GM12878 (cell line): ENCODE data around the gene NUP37. TPM values are rescaled to one million over a fixed set of nuclear protein-coding genes. Genes with fewer than 3 reads are reported as not detected.

Experiments
- ATAC-seq: fragments of 200-7000 bp; cut with Tn5 transposase; 3 replicates; pipeline ENCODE4 v1.9.1; 2020; ENCODE audit warnings: mild to moderate bottlenecking, moderate library complexity
- BruUV-seq: library from RNA; stranded (reverse); fragments of 400-500 nt; replicated peaks from 2 replicates; lab custom pipeline; 2021; lab: Mats Ljungman, UMichigan
- CTCF ChIA-PET: fragments of 300-600 bp; sonication (Branson Sonifier 250); formaldehyde crosslinking; extraction: SDS; loops from one replicate; lab custom pipeline; 2021; ENCODE audit warnings: inconsistent platforms; lab: Yijun Ruan, JAX
- POLR2A ChIA-PET: fragments of 350-600 bp; formaldehyde crosslinking; extraction: SDS; loops from one replicate; lab custom pipeline; 2021; ENCODE audit warnings: inconsistent platforms; lab: Charles Lee
- RAD21 ChIA-PET: fragments of 300-600 bp; sonication (Branson Sonifier 250); formaldehyde crosslinking; loops from one replicate; lab custom pipeline; 2023; ENCODE audit warnings: antibody characterized with exemption; ENCODE audit not compliant: unreplicated experiment; lab: Charles Lee
- SMC1A ChIA-PET: fragments of 300-600 bp; sonication (Branson Sonifier 250); formaldehyde crosslinking; loops from one replicate; lab custom pipeline; 2023; ENCODE audit not compliant: unreplicated experiment, uncharacterized antibody; lab: Charles Lee
- DNase-seq: peaks from one replicate; pipeline ENCODE4 v3.0.0-alpha.2; 2011; ENCODE audit warnings: low read depth, low spot score
- FAIRE-seq: peaks from 3 replicates; lab custom pipeline; 2011; peaks lifted over from hg19 to GRCh38; lab: Jason Lieb, UNC
- H2AFZ ChIP-seq: 2 replicates; pipeline ENCODE4 v1.6.0; 2011; ENCODE audit warnings: low read depth, low read length, control low read depth; ENCODE audit not compliant: control insufficient read depth
- H3K27ac ChIP-seq: 2 replicates; pipeline ENCODE4 v1.5.1; 2011; ENCODE audit warnings: control low read depth; ENCODE audit not compliant: control insufficient read depth, insufficient read depth
- H3K27me3 ChIP-seq, 2 experiments: replicated peaks in 1 of 2; 2 replicates each; pipeline versions ENCODE4 v1.6.0 to v1.6.1; 2011; ENCODE audit warnings: low read length in 1 of 2; ENCODE audit not compliant: control insufficient read depth in 2 of 2, insufficient read depth in 2 of 2
- H3K36me3 ChIP-seq, 2 experiments: 2 replicates each; pipeline ENCODE4 v1.5.1; 2011; ENCODE audit warnings: low read length in 1 of 2; ENCODE audit not compliant: control insufficient read depth in 2 of 2, insufficient read depth in 2 of 2
- H3K4me1 ChIP-seq: 2 replicates; pipeline ENCODE4 v1.6.1; 2011; ENCODE audit warnings: mild to moderate bottlenecking, low read length, moderate library complexity, mixed read lengths; ENCODE audit not compliant: control insufficient read depth, insufficient read depth
- H3K4me2 ChIP-seq: 2 replicates; pipeline ENCODE4 v1.6.0; 2011; ENCODE audit warnings: control low read depth; ENCODE audit not compliant: control insufficient read depth, insufficient read depth
- H3K4me3 ChIP-seq: fragments of 200-600 bp; sonication (generic); 2 replicates; pipeline ENCODE4 v1.5.1; 2016
- H3K79me2 ChIP-seq: 2 replicates; pipeline ENCODE4 v1.6.0; 2011; ENCODE audit warnings: low read length; ENCODE audit not compliant: control insufficient read depth, insufficient read depth
- H3K9ac ChIP-seq: 2 replicates; pipeline ENCODE4 v1.8.0; 2011; ENCODE audit warnings: low read length, control low read depth, mixed read lengths; ENCODE audit not compliant: control insufficient read depth, insufficient read depth
- H3K9me3 ChIP-seq: replicated peaks from 3 replicates; pipeline ENCODE4 v1.5.1; 2011; ENCODE audit warnings: mild to moderate bottlenecking, low read length; ENCODE audit not compliant: control insufficient read depth, insufficient read depth
- H4K20me1 ChIP-seq: 2 replicates; pipeline ENCODE4 v1.6.0; 2011; ENCODE audit not compliant: control insufficient read depth, insufficient read depth
- BRCA1 ChIP-seq: IDR thresholded peaks from 2 replicates; pipeline ENCODE4 v1.6.1; 2011; ENCODE audit warnings: low read depth, low read length, improper control_type of control experiment
- EGR1 ChIP-seq, 2 experiments: IDR thresholded peaks; 1 replicate in 1 of 2; 2 replicates in 1 of 2; pipeline ENCODE4 v1.6.1; 2011 to 2012; ENCODE audit warnings: low read depth in 2 of 2, low read length in 2 of 2, borderline replicate concordance in 1 of 2, mild to moderate bottlenecking in 1 of 2, moderate library complexity in 1 of 2
- EZH2 ChIP-seq: IDR thresholded peaks from 2 replicates; pipeline ENCODE4 v1.6.1; 2012; ENCODE audit warnings: low read depth, mild to moderate bottlenecking, control low read depth, inconsistent platforms, low read length, borderline replicate concordance; ENCODE audit not compliant: control insufficient read depth
- KLF5 ChIP-seq: fragments of 450-650 bp; IDR thresholded peaks from 2 replicates; pipeline ENCODE4 v1.6.1; 2014; ENCODE audit warnings: mild to moderate bottlenecking; ENCODE audit not compliant: partially characterized antibody
- SUZ12 ChIP-seq: fragments of 200-600 bp; sonication (generic); IDR thresholded peaks from one replicate; pipeline ENCODE4 v1.6.1; 2018; ENCODE audit warnings: antibody characterized with exemption, mild to moderate bottlenecking; ENCODE audit not compliant: unreplicated experiment
- ZNF384 ChIP-seq: IDR thresholded peaks from 2 replicates; pipeline ENCODE4 v1.6.1; 2012; ENCODE audit warnings: low read depth, mild to moderate bottlenecking, low read length, improper control_type of control experiment, borderline replicate concordance
- WGBS: methylation state at CpG from one replicate; pipeline ENCODE4 v1.1.6; 2016; ENCODE audit warnings: low lambda C conversion rate; ENCODE audit not compliant: insufficient replicate concordance, insufficient coverage; ENCODE audit errors: missing lambda C conversion rate; 5-methylcytosine and 5-hydroxymethylcytosine counted together
- in situ Hi-C: fragments of 300-500 bp; cut with MboI; formaldehyde crosslinking; loops from 9 replicates; pipeline ENCODE4 v1.14.3; 2018; ENCODE audit warnings: mixed read lengths
- intact Hi-C: fragments of 100-400 bp; cut with micrococcal nuclease; formaldehyde crosslinking; loops from one replicate; pipeline ENCODE4 v1.14.2; 2022; ENCODE audit not compliant: unreplicated experiment
- polyA plus RNA-seq, 11 experiments: library from polyadenylated mRNA; depleted of rRNA in 4 of 11; unstranded in 6 of 11; stranded (reverse) in 5 of 11; fragments of >200 nt; fragmentation: Nextera tagmentation in 4 of 11; fragmentation: Illumina TruSeq in 1 of 11; extraction: Ambion mirVana in 4 of 11; extraction: Trizol in 1 of 11; gene quantifications; 1 replicate in 1 of 11; 2 replicates in 10 of 11; pipeline versions ENCODE4 v1.2.1 to v1.2.3, GENCODE V29; 2011 to 2016; ENCODE audit warnings: inconsistent platforms in 2 of 11, missing spikeins in 2 of 11, low read depth in 1 of 11
- total RNA-seq, 4 experiments: library from RNA; depleted of rRNA in 3 of 4; stranded (reverse); fragments of >200 nt in 3 of 4; fragmentation: Illumina TruSeq in 1 of 4; extraction: Trizol in 1 of 4; gene quantifications; 2 replicates each; pipeline versions ENCODE4 v1.2.1 to v1.2.3, GENCODE V29; 2013 to 2021
- TF ChIP-seq, protein P1 (sequence below): fragments of 450-650 bp; IDR thresholded peaks from 2 replicates; pipeline ENCODE4 v1.6.1; 2016; ENCODE audit warnings: mild to moderate bottlenecking
- TF ChIP-seq, protein P2 (sequence below): fragments of 450-650 bp; IDR thresholded peaks from 2 replicates; pipeline ENCODE4 v1.6.1; 2017; ENCODE audit warnings: borderline replicate concordance
- TF ChIP-seq, protein P3 (sequence below): IDR thresholded peaks from 2 replicates; pipeline ENCODE4 v1.6.1; 2011; ENCODE audit warnings: borderline replicate concordance, low read depth, mild to moderate bottlenecking, moderate library complexity, mixed read lengths, low read length; ENCODE audit not compliant: insufficient read depth; ENCODE audit errors: extremely low read length
- TF ChIP-seq, protein P4 (sequence below): IDR thresholded peaks from 2 replicates; pipeline ENCODE4 v1.6.1; 2012; ENCODE audit warnings: improper control_type of control experiment, low read depth, low read length; ENCODE audit not compliant: insufficient replicate concordance

Gene NUP37
- total and polyA plus RNA-seq, 10 of the 15 experiments (the other 5 are each of a cell fraction or from before 2014, with no cell fraction given) = 51.8 to 250 (median 99.6) TPM

DNA sequence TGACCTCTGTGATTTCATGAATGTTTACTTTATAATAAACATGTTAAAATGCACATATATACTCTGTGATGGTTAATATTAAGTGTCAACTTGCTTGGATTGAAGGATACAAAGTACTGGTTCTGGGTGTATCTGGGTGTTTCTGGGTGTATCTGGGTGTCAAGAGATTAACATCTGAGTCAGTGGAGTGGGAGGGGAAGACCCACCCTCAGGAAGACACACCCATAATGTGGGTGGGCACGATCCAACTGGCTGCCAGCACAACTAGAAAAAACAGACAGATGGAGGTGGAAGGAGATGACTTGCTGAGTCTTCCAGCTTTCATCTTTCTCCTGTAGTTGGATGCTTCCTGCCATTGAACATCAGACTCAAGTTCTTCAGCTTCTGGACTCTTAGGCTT lies 11.9 kb downstream of the NUP37 start (continued):
- TF ChIP-seq, protein P1, sequence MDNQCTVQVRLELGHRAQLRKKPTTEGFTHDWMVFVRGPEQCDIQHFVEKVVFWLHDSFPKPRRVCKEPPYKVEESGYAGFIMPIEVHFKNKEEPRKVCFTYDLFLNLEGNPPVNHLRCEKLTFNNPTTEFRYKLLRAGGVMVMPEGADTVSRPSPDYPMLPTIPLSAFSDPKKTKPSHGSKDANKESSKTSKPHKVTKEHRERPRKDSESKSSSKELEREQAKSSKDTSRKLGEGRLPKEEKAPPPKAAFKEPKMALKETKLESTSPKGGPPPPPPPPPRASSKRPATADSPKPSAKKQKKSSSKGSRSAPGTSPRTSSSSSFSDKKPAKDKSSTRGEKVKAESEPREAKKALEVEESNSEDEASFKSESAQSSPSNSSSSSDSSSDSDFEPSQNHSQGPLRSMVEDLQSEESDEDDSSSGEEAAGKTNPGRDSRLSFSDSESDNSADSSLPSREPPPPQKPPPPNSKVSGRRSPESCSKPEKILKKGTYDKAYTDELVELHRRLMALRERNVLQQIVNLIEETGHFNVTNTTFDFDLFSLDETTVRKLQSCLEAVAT = no peak
- no peak for TF ChIP-seq KLF5

DNA sequence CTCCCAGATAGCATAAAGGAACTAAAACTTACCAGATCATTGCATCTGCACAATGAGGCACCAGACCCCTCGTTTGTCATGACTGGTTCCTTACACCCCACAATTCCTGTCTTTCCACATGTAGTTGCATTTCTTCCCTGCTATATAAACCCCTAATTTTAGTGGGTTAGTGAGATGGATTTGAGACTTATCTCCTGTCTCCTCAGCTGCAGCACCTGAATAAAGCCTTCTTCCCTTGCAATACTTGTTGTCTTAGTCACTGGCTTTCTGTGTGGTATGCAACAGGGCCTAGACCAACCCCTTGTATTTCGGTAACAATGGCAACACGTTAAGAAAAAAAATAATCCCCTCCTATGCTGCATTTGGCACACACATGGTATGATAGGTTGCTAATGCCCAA lies 13.0 kb downstream of the NUP37 start:
- CTCF ChIA-PET = interaction anchor here (1.3 kb wide), 1 partner anchor 9 kb away, joined by 5 read pairs; no protein-coding TSS in a partner anchor
- 94% methylated on average over 3 of the region's 3 CpGs for WGBS

More for the DNA sequence above, 13.0 kb downstream of the NUP37 start:
- H3K27ac ChIP-seq = no peak overlapping the region
- no peaks in the 10 kb centered on the region for H4K20me1 ChIP-seq
- H3K4me2 ChIP-seq = no peak overlapping the region
- H3K4me1 ChIP-seq = no peaks in the 10 kb centered on the region
- TF ChIP-seq, protein P2, sequence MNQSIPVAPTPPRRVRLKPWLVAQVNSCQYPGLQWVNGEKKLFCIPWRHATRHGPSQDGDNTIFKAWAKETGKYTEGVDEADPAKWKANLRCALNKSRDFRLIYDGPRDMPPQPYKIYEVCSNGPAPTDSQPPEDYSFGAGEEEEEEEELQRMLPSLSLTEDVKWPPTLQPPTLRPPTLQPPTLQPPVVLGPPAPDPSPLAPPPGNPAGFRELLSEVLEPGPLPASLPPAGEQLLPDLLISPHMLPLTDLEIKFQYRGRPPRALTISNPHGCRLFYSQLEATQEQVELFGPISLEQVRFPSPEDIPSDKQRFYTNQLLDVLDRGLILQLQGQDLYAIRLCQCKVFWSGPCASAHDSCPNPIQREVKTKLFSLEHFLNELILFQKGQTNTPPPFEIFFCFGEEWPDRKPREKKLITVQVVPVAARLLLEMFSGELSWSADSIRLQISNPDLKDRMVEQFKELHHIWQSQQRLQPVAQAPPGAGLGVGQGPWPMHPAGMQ = no peak
- TF ChIP-seq BRCA1 (no peak), EGR1 (IDR thresholded peaks at IDR 0.05; ENCODE audit: borderline replicate concordance in 1 of 2, low read depth in 2 of 2, low read length in 2 of 2) (no peak), EZH2 (no peak), ZNF384 (no peak), SUZ12 (no peak)
- TF ChIP-seq, protein P3, sequence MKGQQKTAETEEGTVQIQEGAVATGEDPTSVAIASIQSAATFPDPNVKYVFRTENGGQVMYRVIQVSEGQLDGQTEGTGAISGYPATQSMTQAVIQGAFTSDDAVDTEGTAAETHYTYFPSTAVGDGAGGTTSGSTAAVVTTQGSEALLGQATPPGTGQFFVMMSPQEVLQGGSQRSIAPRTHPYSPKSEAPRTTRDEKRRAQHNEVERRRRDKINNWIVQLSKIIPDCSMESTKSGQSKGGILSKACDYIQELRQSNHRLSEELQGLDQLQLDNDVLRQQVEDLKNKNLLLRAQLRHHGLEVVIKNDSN = no peak
- TF ChIP-seq, protein P1 = no peak
- TF ChIP-seq, protein P4, sequence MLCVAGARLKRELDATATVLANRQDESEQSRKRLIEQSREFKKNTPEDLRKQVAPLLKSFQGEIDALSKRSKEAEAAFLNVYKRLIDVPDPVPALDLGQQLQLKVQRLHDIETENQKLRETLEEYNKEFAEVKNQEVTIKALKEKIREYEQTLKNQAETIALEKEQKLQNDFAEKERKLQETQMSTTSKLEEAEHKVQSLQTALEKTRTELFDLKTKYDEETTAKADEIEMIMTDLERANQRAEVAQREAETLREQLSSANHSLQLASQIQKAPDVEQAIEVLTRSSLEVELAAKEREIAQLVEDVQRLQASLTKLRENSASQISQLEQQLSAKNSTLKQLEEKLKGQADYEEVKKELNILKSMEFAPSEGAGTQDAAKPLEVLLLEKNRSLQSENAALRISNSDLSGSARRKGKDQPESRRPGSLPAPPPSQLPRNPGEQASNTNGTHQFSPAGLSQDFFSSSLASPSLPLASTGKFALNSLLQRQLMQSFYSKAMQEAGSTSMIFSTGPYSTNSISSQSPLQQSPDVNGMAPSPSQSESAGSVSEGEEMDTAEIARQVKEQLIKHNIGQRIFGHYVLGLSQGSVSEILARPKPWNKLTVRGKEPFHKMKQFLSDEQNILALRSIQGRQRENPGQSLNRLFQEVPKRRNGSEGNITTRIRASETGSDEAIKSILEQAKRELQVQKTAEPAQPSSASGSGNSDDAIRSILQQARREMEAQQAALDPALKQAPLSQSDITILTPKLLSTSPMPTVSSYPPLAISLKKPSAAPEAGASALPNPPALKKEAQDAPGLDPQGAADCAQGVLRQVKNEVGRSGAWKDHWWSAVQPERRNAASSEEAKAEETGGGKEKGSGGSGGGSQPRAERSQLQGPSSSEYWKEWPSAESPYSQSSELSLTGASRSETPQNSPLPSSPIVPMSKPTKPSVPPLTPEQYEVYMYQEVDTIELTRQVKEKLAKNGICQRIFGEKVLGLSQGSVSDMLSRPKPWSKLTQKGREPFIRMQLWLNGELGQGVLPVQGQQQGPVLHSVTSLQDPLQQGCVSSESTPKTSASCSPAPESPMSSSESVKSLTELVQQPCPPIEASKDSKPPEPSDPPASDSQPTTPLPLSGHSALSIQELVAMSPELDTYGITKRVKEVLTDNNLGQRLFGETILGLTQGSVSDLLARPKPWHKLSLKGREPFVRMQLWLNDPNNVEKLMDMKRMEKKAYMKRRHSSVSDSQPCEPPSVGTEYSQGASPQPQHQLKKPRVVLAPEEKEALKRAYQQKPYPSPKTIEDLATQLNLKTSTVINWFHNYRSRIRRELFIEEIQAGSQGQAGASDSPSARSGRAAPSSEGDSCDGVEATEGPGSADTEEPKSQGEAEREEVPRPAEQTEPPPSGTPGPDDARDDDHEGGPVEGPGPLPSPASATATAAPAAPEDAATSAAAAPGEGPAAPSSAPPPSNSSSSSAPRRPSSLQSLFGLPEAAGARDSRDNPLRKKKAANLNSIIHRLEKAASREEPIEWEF = no peak
- TF ChIP-seq, all 136 proteins: peak for 0
- peaks cover 11% of the 10 kb centered on the region for H3K9me3 ChIP-seq
- H3K27me3 ChIP-seq = no peaks in the 10 kb centered on the region
- no peak for FAIRE-seq
- H2AFZ ChIP-seq = no peak overlapping the region
- BruUV-seq = no TSS peak
- in situ Hi-C loops = no loop called here
- ChIA-PET SMC1A (no interaction called here), RAD21 (no interaction called here), POLR2A (no interaction called here)
- H3K4me3 ChIP-seq = no peak overlapping the region
- no peak overlapping the region for H3K9ac ChIP-seq
- H3K79me2 ChIP-seq = no peaks in the 10 kb centered on the region
- no peak for ATAC-seq
- intact Hi-C loops = no loop called here
- peaks cover 6 to 32% of the 10 kb centered on the region in 2 experiments for H3K36me3 ChIP-seq
- DNase-seq = no peak
